SK-N-SH treated with all-trans-retinoic acid at 6 μM for 48 hours (cell line): Measurements from ENCODE around the gene PRKAA1.

ENCODE experiments used
- ARNTL ChIP-seq: fragments of 450-650 bp; formaldehyde crosslinking; IDR thresholded peaks from 2 replicates; pipeline ENCODE4 v1.5.0; 2020; ENCODE audit warnings: low read depth, mild to moderate bottlenecking, moderate library complexity, borderline replicate concordance
- BACH2 ChIP-seq: fragments of 250-450 bp; sonication (Bioruptor Pico); IDR thresholded peaks from 2 replicates; pipeline ENCODE4 v1.9.0; 2021; ENCODE audit warnings: mild to moderate bottlenecking, borderline replicate concordance
- SNAI2 ChIP-seq: fragments of 250-450 bp; sonication (Bioruptor Pico); IDR thresholded peaks from 2 replicates; pipeline ENCODE4 v1.5.0; 2020; ENCODE audit warnings: mild to moderate bottlenecking, moderate library complexity
- TCF4 ChIP-seq: fragments of 250-450 bp; sonication (Bioruptor Pico); IDR thresholded peaks from 2 replicates; pipeline ENCODE4 v1.8.0; 2021; ENCODE audit warnings: mild to moderate bottlenecking, moderate library complexity, borderline replicate concordance
- TOX ChIP-seq: fragments of 250-450 bp; sonication (Bioruptor Pico); IDR thresholded peaks from 2 replicates; pipeline ENCODE4 v1.8.0; 2021; ENCODE audit warnings: mild to moderate bottlenecking, moderate library complexity, borderline replicate concordance
- ZNF8 ChIP-seq: fragments of 450-650 bp; formaldehyde crosslinking; IDR thresholded peaks from 2 replicates; pipeline ENCODE4 v1.5.0; 2020; ENCODE audit warnings: mild to moderate bottlenecking, moderate library complexity
- TF ChIP-seq, protein P1 (sequence below): fragments of 250-450 bp; sonication (Bioruptor Pico); IDR thresholded peaks from 2 replicates; pipeline ENCODE4 v1.8.0; 2020; ENCODE audit warnings: mild to moderate bottlenecking, moderate library complexity, borderline replicate concordance

- no peak for TF ChIP-seq TOX
- TF ChIP-seq, protein P1, sequence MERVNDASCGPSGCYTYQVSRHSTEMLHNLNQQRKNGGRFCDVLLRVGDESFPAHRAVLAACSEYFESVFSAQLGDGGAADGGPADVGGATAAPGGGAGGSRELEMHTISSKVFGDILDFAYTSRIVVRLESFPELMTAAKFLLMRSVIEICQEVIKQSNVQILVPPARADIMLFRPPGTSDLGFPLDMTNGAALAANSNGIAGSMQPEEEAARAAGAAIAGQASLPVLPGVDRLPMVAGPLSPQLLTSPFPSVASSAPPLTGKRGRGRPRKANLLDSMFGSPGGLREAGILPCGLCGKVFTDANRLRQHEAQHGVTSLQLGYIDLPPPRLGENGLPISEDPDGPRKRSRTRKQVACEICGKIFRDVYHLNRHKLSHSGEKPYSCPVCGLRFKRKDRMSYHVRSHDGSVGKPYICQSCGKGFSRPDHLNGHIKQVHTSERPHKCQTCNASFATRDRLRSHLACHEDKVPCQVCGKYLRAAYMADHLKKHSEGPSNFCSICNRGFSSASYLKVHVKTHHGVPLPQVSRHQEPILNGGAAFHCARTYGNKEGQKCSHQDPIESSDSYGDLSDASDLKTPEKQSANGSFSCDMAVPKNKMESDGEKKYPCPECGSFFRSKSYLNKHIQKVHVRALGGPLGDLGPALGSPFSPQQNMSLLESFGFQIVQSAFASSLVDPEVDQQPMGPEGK = no peak
- no peak for TF ChIP-seq BACH2 (CRISPR knock-in tag)
- TF ChIP-seq ARNTL (CRISPR knock-in tag) = no peak
- no peak for TF ChIP-seq SNAI2 (CRISPR knock-in tag)
- no peak for TF ChIP-seq TCF4
- TF ChIP-seq ZNF8 = no peak
These were observed 59.7 kb downstream of the PRKAA1 start for GRCh38 chr5:40738502-40738901.
